Activated naive CD8-positive, alpha-beta T cell treated with anti-CD3 and anti-CD28 coated beads for 36 hours (primary cell): Measurements from ENCODE around the gene TBC1D2. TPM values are rescaled to one million over a fixed set of nuclear protein-coding genes. Genes with fewer than 3 reads are reported as not detected.

Experiments used
- DNase-seq: peaks from one replicate; pipeline ENCODE4 v3.0.0; 2021
- H3K27ac Mint-ChIP-seq: one replicate; pipeline ENCODE4 v1.8.0; 2022; ENCODE audit warnings: mild to moderate bottlenecking, moderate library complexity, mixed read lengths
- H3K27me3 Mint-ChIP-seq: one replicate; pipeline ENCODE4 v1.8.0; 2022; ENCODE audit warnings: mild to moderate bottlenecking, mixed read lengths
- H3K36me3 Mint-ChIP-seq: one replicate; pipeline ENCODE4 v1.8.0; 2021; ENCODE audit warnings: mild to moderate bottlenecking, mixed read lengths
- H3K4me1 Mint-ChIP-seq: one replicate; pipeline ENCODE4 v1.8.0; 2021; ENCODE audit warnings: mixed read lengths
- H3K4me3 Mint-ChIP-seq: one replicate; pipeline ENCODE4 v1.8.0; 2022; ENCODE audit warnings: mild to moderate bottlenecking, moderate library complexity, mixed read lengths
- H3K9me3 Mint-ChIP-seq: one replicate; pipeline ENCODE4 v1.8.0; 2022; ENCODE audit warnings: mixed read lengths
- total RNA-seq, 2 experiments: library from RNA; stranded (reverse); gene quantifications; one replicate each; pipeline ENCODE4 v1.2.3, GENCODE V29; 2021

The TBC1D2 gene
- total RNA-seq, 2 experiments from 2014 or later, result 1.8 to 2.2 TPM

DNA sequence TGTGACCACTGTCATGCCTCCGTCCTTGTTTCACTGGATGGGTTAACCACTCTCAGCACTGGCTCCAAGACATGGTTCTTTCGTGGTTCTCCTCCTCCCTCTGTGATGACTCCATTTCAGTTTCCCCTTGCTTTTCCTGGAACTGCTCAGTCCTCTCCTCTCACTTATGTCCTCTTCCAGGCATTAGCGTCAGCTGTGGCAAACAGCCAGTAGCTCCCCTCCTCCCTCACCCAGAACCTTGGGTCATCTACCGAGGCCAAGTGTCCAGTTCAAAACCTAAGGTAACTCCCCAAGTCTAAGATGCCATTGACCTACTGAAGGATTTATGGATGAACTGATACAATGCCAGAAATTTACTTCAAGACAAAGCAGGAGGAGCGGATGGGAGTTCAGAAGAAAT lies 53.2 kb downstream of the TBC1D2 start:
- H3K9me3 Mint-ChIP-seq, result no peaks in the 10 kb centered on the region

DNA sequence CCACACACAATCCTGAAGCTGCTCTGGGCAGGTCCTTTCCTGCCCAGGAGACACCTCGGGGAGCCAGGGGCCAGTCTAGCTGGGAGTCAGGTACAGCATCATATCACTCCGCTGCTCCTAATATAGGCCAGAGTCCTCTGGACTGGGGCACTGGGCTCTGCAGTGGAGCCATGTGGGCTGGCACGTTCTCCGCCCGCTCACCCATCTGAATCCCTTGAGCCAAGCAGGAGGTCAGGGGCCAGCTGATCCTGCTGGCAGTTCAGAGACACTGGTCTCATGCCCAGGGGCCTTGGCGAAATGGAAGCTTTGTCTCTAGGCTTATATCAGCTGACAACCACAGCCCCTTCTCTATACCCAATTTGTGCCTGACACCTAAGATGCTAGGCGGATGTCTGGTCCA lies 53.7 kb downstream of the TBC1D2 start:
- Mint-ChIP-seq H3K9me3 (no peaks in the 10 kb centered on the region), H3K27me3 (no peaks in the 10 kb centered on the region), H3K27ac (no peak overlapping the region), H3K36me3 (no peaks in the 10 kb centered on the region), H3K4me1 (peaks cover 7% of the 10 kb centered on the region), H3K4me3 (no peak overlapping the region)
- no peak for DNase-seq

More for the DNA sequence above, 53.2 kb downstream of the TBC1D2 start:
- Mint-ChIP-seq H3K36me3 (no peaks in the 10 kb centered on the region), H3K27ac (no peak overlapping the region), H3K27me3 (no peaks in the 10 kb centered on the region), H3K4me3 (no peak overlapping the region), H3K4me1 (peaks cover 7% of the 10 kb centered on the region)
- no peak for DNase-seq

DNA sequence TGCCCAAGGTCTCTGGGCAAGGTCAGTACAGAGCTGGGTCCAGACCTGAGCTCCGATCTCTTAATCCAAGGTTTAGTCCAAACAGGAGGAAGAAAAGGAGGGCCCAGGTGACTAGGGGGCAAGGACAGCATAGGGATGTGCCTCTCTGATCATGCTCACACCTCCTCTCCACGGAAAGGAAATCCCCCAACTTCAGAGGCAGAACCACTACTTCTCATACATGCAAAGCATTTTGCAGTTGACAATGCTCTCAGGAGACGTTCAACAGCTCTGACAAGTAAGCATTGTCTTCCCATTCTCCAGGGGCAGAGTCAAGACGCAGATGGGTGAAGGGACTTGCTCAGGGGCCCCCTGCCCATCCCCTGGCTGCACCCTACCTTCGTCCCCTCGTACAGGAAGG lies 54.3 kb downstream of the TBC1D2 start:
- no peak overlapping the region for H3K4me3 Mint-ChIP-seq
- no peaks in the 10 kb centered on the region for H3K36me3 Mint-ChIP-seq
- peaks cover 7% of the 10 kb centered on the region for H3K4me1 Mint-ChIP-seq
- H3K27me3 Mint-ChIP-seq, result no peaks in the 10 kb centered on the region
- no peaks in the 10 kb centered on the region for H3K9me3 Mint-ChIP-seq
- no peak for DNase-seq
- no peak overlapping the region for H3K27ac Mint-ChIP-seq

DNA sequence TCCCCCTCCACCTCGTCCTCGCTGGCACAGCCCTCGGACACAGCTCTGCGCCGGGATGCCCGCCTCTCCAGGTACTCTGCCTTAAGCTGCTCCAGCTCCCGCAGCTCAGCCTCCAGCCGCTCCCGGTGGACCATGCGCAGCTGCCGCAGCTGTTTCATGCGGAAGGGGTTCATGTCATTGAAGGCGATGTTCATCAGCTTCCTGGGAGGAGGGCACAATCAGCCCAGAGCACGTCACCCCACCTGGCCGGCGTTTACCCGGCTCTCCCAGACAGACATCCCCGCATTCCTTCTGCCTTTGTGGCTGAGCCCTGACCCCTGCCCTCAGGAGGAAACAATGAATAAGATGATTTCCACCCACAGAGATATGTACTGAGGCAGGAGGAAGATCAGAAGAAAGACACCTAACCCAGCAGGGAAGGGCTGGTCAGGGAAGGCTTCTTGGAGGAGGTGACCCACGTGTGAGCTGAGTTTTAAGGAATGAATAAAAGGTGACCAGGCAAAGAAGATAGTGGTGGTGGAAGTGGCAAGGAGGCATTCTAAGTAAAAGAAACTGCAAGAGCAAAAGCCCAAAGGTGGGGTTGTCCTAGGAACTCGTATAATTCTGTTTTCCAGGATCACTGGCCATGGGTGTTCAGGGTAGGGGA lies 55.9 kb downstream of the TBC1D2 start:
- Mint-ChIP-seq H3K4me1 (peaks cover 5% of the 10 kb centered on the region), H3K27ac (no peak overlapping the region), H3K36me3 (no peaks in the 10 kb centered on the region), H3K9me3 (no peaks in the 10 kb centered on the region), H3K27me3 (no peaks in the 10 kb centered on the region), H3K4me3 (no peak overlapping the region)
- no peak for DNase-seq

DNA sequence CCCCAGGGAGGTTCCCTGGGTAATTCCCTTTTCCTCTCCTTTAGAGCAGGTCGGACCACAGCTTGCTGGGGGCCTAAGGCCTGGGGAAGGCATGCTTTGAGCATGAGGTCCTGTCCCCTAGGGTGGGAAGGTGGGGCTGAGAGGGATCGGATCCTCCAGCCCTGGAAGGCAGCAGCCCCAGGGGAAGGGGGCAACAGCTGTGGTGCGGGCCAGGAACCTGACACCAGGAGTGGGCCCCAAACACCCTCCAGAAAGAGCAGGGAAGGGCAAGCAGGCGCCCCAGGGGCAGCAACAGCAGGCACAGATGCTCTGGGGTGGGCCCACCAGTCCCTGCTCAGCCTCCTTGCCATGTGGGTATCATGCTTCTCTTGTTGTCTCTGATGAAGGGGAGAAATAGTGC lies 59.8 kb downstream of the TBC1D2 start:
- no peak for DNase-seq
- H3K4me1 Mint-ChIP-seq, result peaks cover 8% of the 10 kb centered on the region
- H3K36me3 Mint-ChIP-seq, result no peaks in the 10 kb centered on the region
- no peak overlapping the region for H3K4me3 Mint-ChIP-seq
- no peaks in the 10 kb centered on the region for H3K27me3 Mint-ChIP-seq
- no peak overlapping the region for H3K27ac Mint-ChIP-seq
- no peaks in the 10 kb centered on the region for H3K9me3 Mint-ChIP-seq

DNA sequence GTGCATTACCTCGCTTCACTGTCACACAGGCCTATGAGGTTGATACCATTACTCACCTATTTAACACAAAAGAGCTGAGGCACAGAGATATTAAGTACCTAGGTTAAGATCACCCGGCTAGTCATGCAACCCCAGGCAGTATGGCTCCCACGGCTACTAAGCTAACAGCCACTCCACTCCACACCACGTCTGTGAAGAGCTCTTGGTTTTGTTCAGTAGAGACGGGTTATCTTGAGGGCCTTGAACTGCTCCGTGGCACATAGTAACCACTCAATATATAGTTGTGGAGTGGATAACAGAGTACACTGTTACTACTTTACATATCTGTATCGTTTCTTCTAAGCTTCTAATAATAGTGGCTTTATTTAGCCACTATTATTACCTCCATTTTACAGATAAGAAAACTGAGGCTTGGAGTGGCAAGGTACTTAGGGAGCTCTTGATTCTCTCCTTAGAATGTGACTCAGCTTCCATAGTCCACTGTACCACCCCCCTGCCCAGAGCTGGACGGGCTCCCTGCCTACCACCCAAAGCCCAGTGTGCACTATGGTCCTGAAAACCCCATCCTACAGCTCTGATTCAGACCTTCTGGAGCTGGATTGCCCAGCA lies 62.0 kb downstream of the TBC1D2 start:
- Mint-ChIP-seq H3K27me3 (no peaks in the 10 kb centered on the region), H3K4me3 (peak overlapping the region; percentile 81), H3K27ac (no peak overlapping the region), H3K9me3 (no peaks in the 10 kb centered on the region), H3K36me3 (no peaks in the 10 kb centered on the region), H3K4me1 (peaks cover 22% of the 10 kb centered on the region)
- DNase-seq, result no peak

DNA sequence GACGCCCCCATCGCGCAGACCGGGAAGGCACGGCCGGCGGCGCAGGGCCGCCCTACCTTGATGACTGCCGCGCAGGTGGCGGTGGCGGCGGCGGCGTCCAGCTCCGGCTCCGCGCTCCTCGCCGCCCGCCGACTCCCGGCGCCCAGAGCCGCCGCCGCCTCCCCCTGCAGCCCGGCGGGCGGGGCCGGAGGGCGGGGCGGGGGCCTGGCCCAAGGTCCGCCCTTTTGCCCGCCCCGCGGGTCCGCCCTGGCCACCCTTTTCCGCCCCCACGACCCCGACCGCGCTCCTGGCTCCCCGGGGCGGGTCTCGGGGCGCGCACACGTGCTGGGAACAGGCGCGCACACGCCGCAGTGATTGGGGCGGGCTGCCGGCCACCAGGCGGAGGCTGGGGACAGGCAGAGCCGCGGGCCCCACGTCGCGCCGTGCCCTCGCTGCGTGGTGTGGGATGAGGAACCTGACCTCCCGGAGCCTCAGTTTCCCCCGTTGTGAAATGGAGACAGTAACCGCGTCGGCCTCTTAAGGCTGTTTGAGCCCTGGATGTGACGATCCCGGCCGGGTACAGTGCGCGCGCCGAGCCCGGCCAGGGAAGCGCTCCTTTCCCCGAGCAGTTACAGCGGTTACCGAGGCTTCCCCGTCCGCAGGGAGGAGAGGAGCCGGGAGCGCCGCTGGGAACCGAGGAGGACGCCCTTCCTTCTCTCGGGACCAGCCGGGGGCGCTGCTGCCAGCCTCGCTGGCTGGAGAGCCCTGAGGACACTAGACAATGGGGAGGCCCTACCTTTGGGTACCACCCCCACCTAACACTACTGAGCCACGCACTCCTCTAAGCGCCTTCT lies 62.7 kb downstream of the TBC1D2 start, which contains the start of gene CORO2A:
CORO2A (minus strand) TSS at position 135 of the 833 bp plus-strand sequence. CDS start 34,977 bp downstream, outside the sequence.
- Mint-ChIP-seq H3K9me3 (no peaks in the 10 kb centered on the region), H3K4me1 (peaks cover 25% of the 10 kb centered on the region), H3K27ac (no peak within 1 kb of the TSS), H3K4me3 (peak within 1 kb of the TSS; percentile 81), H3K36me3 (peaks cover 2% of the 10 kb centered on the region), H3K27me3 (no peaks in the 10 kb centered on the region)
- peak; percentile 81 for DNase-seq

DNA sequence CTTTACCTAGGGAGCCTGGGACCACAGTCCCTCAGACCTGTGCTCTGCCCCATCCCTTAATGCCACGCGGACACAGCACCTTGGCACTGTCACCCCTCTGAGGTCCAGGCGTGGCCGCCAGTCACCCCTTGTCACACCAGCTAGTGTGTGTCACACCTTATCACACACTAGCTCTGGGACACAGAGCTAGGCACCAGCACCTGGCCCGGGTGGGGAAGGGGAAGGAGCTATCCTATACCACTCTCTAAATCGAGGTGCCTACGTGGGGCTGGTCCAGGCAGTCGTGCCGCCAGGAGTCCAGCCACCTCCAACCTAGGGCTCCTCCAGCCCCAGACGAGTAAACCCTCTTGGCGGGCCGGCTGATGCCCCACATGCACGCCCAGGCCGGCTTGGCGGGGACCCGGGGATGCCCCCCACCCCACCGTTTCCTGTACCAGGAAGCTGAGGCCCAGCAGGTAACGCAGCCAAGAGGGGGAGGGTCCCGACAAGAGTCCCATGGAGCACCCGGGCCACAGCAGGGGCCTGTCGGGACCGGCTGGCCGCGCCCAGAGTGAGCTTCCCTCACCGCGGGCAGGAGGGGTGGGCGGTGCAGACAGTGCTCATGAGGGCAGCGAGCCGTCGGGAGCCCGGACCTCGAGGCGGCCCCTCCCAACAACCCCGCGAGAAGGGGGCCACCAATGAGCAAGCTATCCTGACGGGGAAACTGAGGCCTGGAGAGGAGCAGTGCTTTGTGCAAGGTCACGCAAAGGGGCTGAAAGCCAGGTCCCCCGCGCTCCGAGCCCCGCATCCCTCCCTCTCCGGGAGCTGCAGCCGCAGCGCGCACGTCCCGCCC lies 63.6 kb downstream of the TBC1D2 start:
- Mint-ChIP-seq H3K27me3 (no peaks in the 10 kb centered on the region), H3K9me3 (no peaks in the 10 kb centered on the region), H3K36me3 (peaks cover 2% of the 10 kb centered on the region), H3K27ac (no peak overlapping the region), H3K4me3 (peak overlapping the region; percentile 75), H3K4me1 (peaks cover 30% of the 10 kb centered on the region)
- peak; percentile 42 for DNase-seq

DNA sequence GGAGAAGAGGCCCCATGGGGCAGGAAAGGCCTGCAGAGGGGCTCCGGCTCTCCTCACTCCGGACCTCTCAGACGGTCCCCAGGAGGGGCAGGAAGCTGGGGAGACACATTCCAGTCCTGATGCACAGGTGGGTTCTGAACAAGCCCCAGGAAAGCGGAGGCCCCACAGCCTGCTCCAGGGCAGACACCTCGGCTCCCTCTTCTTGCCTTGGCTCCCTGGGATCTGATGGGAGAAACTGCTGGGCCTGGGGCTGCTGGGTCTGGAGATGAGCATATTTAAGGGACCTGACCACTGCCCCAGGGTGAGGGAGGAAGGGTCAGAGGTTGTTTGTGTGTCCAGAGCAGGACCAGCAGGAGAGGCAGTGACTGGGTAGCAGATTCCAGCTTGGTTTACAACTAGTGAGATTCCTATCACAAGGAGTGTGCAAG lies 64.3 kb downstream of the TBC1D2 start:
- H3K27ac Mint-ChIP-seq, result no peak overlapping the region
- H3K9me3 Mint-ChIP-seq, result no peaks in the 10 kb centered on the region
- no peaks in the 10 kb centered on the region for H3K27me3 Mint-ChIP-seq
- peaks cover 30% of the 10 kb centered on the region for H3K4me1 Mint-ChIP-seq
- peaks cover 2% of the 10 kb centered on the region for H3K36me3 Mint-ChIP-seq
- DNase-seq, result no peak
- peak overlapping the region; percentile 75 for H3K4me3 Mint-ChIP-seq

DNA sequence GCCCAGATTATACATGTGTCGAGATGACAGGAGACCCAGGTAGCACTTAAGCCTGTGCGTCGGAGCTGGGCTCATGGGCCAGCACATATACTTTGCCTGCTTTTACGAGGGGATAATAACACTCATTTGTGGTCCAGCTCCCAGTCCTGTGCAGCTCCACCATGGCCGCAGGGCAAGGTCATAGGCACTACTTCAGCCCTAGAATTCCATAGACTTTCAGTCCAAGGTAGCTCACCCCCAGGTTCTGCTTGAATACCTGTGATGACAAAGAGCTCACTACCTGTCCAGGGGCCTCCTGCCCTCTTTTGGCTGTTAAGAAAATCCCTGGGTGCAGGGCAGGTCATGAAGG lies 64.7 kb downstream of the TBC1D2 start:
- Mint-ChIP-seq H3K27ac (no peak overlapping the region), H3K4me3 (peak overlapping the region; percentile 75), H3K4me1 (peaks cover 30% of the 10 kb centered on the region), H3K27me3 (no peaks in the 10 kb centered on the region), H3K36me3 (peaks cover 2% of the 10 kb centered on the region), H3K9me3 (no peaks in the 10 kb centered on the region)
- no peak for DNase-seq

DNA sequence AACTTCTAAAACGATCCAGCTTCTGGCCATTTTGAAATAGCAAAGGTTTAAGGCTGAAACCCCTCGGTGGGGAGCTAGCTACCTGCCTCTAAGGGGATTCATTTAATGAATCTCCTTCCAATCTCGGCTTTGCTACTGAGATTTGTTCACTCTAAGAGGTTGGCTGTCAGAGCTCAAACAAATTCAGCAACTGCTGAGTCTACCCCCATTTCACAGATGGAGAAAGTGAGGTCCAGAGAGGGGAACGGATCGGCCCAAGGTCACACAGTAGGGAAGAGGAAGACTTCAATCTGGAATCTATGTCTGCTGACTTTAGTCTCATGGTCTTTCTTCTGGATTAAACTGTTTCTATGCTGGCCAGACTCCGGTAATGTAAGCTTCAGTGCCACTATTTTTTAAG lies 66.0 kb downstream of the TBC1D2 start:
- Mint-ChIP-seq H3K9me3 (no peaks in the 10 kb centered on the region), H3K4me3 (no peak overlapping the region), H3K27me3 (no peaks in the 10 kb centered on the region), H3K36me3 (peaks cover 2% of the 10 kb centered on the region), H3K4me1 (peaks cover 30% of the 10 kb centered on the region), H3K27ac (no peak overlapping the region)
- DNase-seq, result no peak

DNA sequence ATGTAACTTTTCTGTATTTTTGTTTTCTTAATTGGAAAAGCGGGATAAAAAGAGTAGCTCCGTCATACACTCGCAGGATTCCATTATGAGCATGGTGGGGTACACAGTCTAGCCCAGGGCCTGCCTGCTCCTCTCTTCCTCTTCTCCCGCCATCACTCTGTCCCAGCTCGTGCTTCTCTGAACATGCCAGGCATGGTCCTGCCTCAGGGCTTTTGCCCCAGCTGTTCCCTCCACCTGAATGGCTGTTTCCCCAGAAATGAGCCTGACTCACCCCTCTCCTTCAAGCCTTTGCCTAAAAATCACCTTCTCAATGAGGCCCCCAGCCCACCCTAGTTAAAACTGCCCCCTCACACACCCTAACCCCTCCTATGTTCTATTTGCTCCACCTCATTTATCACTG lies 67.5 kb downstream of the TBC1D2 start:
- Mint-ChIP-seq H3K36me3 (peaks cover 2% of the 10 kb centered on the region), H3K27ac (no peak overlapping the region), H3K4me1 (peaks cover 28% of the 10 kb centered on the region), H3K27me3 (no peaks in the 10 kb centered on the region), H3K4me3 (no peak overlapping the region), H3K9me3 (no peaks in the 10 kb centered on the region)
- DNase-seq, result no peak

DNA sequence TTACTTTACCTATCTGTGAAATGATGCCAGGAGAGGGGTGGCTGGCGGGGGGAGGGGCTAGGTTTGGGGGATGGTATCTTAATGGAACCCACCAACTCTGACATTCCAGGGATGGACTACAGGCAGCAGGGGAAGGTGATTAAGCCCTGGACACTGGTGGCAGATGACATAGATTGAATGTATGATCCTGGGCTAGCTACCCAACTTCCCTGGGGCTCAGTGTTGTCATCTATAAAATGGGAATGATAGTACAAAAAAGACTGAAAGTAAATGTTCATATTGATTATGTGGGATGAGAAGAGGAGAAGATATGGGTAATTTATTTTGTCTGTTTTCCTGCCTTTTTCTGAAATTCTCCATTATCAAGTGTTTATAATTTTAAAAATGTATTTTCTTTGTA lies 69.2 kb downstream of the TBC1D2 start:
- Mint-ChIP-seq H3K27ac (no peak overlapping the region), H3K36me3 (peaks cover 2% of the 10 kb centered on the region), H3K9me3 (no peaks in the 10 kb centered on the region), H3K27me3 (no peaks in the 10 kb centered on the region), H3K4me1 (peaks cover 34% of the 10 kb centered on the region), H3K4me3 (no peak overlapping the region)
- no peak for DNase-seq

DNA sequence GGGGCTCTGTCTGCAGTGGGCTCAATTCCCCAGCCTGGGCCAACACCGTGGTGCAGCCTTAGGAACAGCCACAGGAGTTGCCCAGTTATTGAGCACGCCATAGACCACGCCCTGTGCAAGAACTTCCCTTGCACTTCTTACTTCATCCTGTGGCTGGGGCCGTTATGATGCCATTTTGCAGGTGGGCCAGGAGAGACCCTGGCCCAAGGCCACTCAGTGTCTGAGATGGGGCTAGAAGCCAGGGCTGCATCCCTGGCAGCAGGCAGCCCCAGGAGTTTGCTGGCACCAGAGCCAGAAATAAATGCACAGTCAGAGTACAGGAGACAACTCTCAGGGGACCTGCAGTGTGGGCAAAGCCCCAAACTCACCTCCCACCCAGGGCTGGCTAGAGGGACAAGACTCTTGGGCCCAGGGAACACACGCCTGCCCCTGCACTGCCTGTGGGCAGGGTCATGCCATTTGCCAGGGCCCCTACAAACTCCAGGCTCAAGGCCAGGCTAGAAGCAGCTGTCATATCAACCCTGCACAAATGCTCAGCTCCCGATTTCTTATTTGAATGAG lies 69.8 kb downstream of the TBC1D2 start:
- Mint-ChIP-seq H3K27me3 (no peaks in the 10 kb centered on the region), H3K4me1 (peaks cover 33% of the 10 kb centered on the region), H3K36me3 (peaks cover 2% of the 10 kb centered on the region), H3K4me3 (no peak overlapping the region), H3K9me3 (no peaks in the 10 kb centered on the region), H3K27ac (no peak overlapping the region)
- no peak for DNase-seq
